Activated naive CD8-positive, alpha-beta T cell treated with anti-CD3 and anti-CD28 coated beads, Interleukin-2, amount 50 U/mL, for 24 hours (primary cell): ENCODE measurements around the gene ARR3.
"Not testable (repeated sequence)": the region's sequence is repeated elsewhere in the genome, so short reads cannot be mapped to it uniquely, and the experiment has no call there.

Experiments used
- ATAC-seq: fragments of 150-1000 bp; cut with Tn5 transposase; one replicate; pipeline ENCODE4 v1.10.0; 2021
- DNase-seq: peaks from one replicate; pipeline ENCODE4 v3.0.0; 2021
- H3K27ac Mint-ChIP-seq: one replicate; pipeline ENCODE4 v1.8.0; 2021; ENCODE audit warnings: mild to moderate bottlenecking, mixed read lengths
- H3K27me3 Mint-ChIP-seq: one replicate; pipeline ENCODE4 v1.8.0; 2021; ENCODE audit warnings: mixed read lengths
- H3K36me3 Mint-ChIP-seq: one replicate; pipeline ENCODE4 v1.8.0; 2021; ENCODE audit warnings: low read depth, mixed read lengths
- H3K4me1 Mint-ChIP-seq: one replicate; pipeline ENCODE4 v1.8.0; 2021; ENCODE audit warnings: mixed read lengths
- H3K4me3 Mint-ChIP-seq: one replicate; pipeline ENCODE4 v1.8.0; 2021; ENCODE audit warnings: mild to moderate bottlenecking, moderate library complexity, mixed read lengths
- H3K9me3 Mint-ChIP-seq: one replicate; pipeline ENCODE4 v1.8.0; 2021; ENCODE audit warnings: mixed read lengths

The ARR3 gene

GRCh38 chrX:70313503-70313902 is 45.4 kb downstream of the ARR3 start:
- no peak for DNase-seq
- H3K4me3 Mint-ChIP-seq: no peak overlapping the region
- H3K27ac Mint-ChIP-seq: no peak overlapping the region
- ATAC-seq: no peak
- H3K27me3 Mint-ChIP-seq: no peaks in the 10 kb centered on the region
- H3K9me3 Mint-ChIP-seq: no peaks in the 10 kb centered on the region
- peaks cover 11% of the 10 kb centered on the region for H3K36me3 Mint-ChIP-seq
- peaks cover 3% of the 10 kb centered on the region for H3K4me1 Mint-ChIP-seq

DNA sequence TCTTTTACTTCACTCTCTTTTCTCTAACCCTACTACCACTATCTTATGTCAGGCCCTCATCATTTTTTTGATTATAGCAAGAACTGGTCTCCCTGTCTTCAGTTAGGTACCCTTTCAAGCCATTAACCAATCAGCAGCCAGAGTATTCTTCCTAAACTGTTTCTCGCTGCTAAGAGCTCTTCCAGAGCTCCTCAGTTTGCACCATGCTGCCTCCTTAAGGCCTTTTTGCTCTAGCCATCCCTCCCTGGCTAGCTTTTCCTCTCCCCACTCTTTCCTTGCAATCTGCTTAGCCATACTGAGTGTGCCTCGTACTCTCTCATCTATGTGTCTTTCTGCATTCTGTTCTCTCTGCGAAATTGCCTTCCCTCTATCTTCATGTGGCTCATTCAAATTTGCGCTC is 54.6 kb downstream of the ARR3 start:
- no peak overlapping the region for H3K4me3 Mint-ChIP-seq
- H3K4me1 Mint-ChIP-seq: no peaks in the 10 kb centered on the region
- ATAC-seq (no peak), DNase-seq (no peak)
- peaks cover 2% of the 10 kb centered on the region for H3K36me3 Mint-ChIP-seq
- H3K27me3 Mint-ChIP-seq: no peaks in the 10 kb centered on the region
- H3K9me3 Mint-ChIP-seq: no peaks in the 10 kb centered on the region
- no peak overlapping the region for H3K27ac Mint-ChIP-seq

DNA sequence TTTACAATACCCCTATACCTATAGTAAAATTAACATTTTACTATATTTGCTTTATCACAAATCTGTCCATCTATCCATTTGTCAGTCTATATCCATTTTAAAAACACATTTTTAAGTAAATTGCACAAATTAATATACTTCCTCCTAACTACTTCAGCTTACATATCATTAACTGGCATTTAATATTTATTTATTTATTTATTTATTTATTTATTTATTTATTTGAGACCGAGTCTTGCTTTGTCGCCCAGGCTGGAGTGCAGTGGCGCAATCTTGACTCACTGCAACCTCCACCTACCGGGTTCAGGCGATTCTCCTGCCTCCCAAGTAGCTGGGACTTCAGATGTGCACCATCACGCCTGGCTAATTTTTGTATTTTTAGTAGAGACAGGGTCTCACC is 55.5 kb downstream of the ARR3 start:
- ATAC-seq, H3K36me3 Mint-ChIP-seq, H3K4me3 Mint-ChIP-seq, H3K9me3 Mint-ChIP-seq, H3K27ac Mint-ChIP-seq, H3K27me3 Mint-ChIP-seq, H3K4me1 Mint-ChIP-seq, DNase-seq: not testable (repeated sequence)

DNA sequence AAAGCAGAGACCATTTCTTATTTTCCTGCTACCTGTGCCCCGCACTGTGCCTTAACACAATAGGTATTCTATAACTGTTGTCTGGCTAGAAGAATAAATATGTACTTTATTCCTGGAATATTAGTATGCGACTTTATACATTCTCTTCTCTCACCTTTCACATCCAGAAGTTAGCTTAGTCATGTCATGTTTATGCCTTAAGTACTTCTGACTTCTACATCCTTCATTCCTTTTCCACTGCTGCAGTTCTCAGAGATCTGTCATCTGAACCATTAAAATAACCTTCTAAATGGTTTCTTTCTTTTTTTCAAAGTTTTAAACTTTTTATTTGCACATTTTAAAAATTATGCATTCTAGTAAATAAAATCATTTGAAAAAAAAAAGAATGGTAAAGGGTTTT is 56.2 kb downstream of the ARR3 start:
- no peak for DNase-seq
- no peak overlapping the region for H3K27ac Mint-ChIP-seq
- H3K9me3 Mint-ChIP-seq: no peaks in the 10 kb centered on the region
- H3K4me3 Mint-ChIP-seq: no peak overlapping the region
- peaks cover 2% of the 10 kb centered on the region for H3K36me3 Mint-ChIP-seq
- H3K27me3 Mint-ChIP-seq: no peaks in the 10 kb centered on the region
- H3K4me1 Mint-ChIP-seq: no peaks in the 10 kb centered on the region
- ATAC-seq: no peak

DNA sequence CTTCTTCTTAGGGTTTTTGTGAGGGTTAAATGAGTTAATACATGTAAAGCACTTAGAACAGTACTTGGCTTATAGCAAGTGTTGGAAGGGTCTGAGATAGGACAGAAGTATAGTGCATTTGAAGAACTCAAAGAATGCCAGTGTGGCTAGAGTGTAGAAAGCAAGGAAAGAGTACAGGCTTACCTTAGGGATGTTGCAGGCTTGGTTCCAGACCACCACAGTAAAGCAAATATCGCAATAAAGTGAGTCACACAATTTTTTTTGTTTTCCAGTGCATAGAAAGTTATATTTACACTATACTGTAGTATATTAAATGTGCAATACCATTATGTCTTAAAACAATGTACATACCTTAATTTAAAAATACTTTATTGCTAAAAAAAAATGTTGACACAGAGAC is 63.0 kb downstream of the ARR3 start:
- DNase-seq (no peak), ATAC-seq (no peak)
- Mint-ChIP-seq H3K4me1 (peaks cover under 1% of the 10 kb centered on the region), H3K36me3 (peaks cover 18% of the 10 kb centered on the region), H3K9me3 (no peaks in the 10 kb centered on the region), H3K27me3 (no peaks in the 10 kb centered on the region), H3K27ac (no peak overlapping the region), H3K4me3 (no peak overlapping the region)
